Fibroblast of pulmonary artery (primary cell): ENCODE results near the gene COL8A1.

ENCODE experiments used
- DNase-seq: peaks from one replicate; pipeline ENCODE4 v3.0.0-alpha.2; 2010; ENCODE audit warnings: low read depth
- H3K4me3 ChIP-seq: replicated peaks from 2 replicates; pipeline ENCODE4 v1.5.1; 2011; ENCODE audit warnings: low read depth, mild to moderate bottlenecking, control low read depth, low read length, moderate library complexity
- TF ChIP-seq, protein P1 (sequence below): IDR thresholded peaks from 2 replicates; pipeline ENCODE4 v1.5.1; 2011; ENCODE audit warnings: mild to moderate bottlenecking, control low read depth, low read length, inconsistent platforms; ENCODE audit errors: missing control alignments

The COL8A1 gene

DNA sequence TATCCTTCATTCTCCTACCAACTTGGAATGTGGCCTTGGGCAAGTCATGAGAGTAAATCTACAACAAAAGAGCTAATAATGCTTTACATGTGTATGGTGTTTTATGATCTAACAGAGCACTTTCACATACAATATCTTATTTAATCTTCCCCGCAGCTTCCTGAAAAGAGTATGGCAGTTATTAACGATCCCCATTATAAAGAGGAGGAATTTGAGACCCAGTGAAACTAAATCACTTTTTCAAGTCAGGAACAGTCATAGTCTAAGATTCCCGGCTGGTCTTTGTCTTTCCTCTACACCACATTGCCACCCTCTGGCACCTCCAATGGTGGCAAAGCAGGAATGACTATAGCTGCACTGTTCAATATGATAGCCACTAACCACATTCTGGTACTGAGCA, 109.5 kb downstream of the COL8A1 start:
- H3K4me3 ChIP-seq, result no peak overlapping the region
- peak; percentile 58 for DNase-seq
- TF ChIP-seq, protein P1, sequence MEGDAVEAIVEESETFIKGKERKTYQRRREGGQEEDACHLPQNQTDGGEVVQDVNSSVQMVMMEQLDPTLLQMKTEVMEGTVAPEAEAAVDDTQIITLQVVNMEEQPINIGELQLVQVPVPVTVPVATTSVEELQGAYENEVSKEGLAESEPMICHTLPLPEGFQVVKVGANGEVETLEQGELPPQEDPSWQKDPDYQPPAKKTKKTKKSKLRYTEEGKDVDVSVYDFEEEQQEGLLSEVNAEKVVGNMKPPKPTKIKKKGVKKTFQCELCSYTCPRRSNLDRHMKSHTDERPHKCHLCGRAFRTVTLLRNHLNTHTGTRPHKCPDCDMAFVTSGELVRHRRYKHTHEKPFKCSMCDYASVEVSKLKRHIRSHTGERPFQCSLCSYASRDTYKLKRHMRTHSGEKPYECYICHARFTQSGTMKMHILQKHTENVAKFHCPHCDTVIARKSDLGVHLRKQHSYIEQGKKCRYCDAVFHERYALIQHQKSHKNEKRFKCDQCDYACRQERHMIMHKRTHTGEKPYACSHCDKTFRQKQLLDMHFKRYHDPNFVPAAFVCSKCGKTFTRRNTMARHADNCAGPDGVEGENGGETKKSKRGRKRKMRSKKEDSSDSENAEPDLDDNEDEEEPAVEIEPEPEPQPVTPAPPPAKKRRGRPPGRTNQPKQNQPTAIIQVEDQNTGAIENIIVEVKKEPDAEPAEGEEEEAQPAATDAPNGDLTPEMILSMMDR, result peak; percentile 52

DNA sequence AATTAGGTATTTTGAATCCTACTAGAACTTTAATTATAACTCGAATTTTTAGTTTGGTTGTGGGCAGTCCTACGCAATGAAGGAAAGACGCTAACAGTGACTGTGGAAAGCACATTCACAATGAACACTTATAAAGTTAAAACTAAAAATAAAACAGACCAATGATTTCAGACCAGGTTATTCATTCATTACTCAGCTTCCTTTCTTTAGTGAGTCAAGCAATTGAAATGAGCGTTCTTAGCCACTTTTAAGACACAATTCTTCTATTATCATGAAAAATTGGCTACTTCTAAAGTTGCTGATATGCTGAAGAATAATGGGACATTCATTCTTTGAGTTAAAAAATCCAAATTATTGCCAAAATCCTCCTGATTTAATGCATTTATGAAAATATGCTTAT, 113.3 kb downstream of the COL8A1 start:
- TF ChIP-seq, protein P1, result no peak
- no peak overlapping the region for H3K4me3 ChIP-seq
- DNase-seq, result peak; percentile 88

DNA sequence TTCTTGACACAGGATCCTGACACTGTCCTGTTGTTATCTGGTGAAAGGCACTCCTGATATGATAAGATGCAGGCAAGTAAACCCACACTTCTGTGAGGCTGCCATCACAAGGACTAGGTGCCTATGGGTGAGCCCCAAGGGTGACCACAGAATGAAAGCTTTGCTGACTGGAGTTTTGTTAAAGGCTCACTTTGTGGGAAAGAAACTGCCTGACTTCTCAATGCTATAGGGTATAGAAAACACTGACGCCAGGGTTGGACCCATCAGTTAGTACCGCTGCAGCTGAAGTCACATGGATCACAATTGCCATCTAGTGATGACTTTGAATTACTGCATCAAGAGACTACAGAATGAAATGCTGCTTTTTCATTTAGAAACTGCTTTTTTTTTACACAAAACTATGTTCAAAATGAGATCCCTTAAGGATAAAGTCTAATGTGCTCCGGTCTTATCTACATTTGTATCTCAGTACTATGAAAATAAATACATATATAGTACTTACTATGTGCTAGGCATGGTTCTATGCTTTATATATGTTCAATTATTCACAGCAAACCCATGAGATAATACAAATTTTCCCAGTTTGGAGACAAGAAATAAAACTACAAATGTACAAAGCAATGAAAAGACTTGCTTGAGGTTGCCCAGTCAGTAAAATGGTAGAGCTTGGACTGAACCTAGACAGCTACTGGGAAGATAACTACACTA, 115.0 kb downstream of the COL8A1 start:
- H3K4me3 ChIP-seq, result no peak overlapping the region
- TF ChIP-seq, protein P1, result peak; percentile 81
- DNase-seq, result peak; percentile 93

DNA sequence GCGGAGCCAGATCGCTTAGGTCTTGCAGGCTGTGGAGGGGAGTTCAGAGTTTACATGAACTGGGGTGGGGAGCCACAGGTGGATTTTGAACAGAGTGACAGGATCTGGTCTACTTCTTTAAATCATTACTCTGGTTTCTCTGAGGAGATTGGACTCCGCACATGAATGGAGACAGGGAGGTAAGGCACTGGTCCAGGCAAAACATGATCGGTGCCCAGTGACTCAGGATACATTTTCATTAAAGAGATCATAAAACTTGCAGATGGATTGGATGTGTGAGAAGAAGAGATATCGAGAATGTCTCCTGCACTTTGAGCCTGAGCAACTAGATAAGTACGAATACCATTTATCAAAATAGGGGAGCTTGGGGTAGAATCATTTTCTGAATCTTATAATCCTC, 117.4 kb downstream of the COL8A1 start:
- no peak for DNase-seq
- no peak overlapping the region for H3K4me3 ChIP-seq
- TF ChIP-seq, protein P1, result no peak

DNA sequence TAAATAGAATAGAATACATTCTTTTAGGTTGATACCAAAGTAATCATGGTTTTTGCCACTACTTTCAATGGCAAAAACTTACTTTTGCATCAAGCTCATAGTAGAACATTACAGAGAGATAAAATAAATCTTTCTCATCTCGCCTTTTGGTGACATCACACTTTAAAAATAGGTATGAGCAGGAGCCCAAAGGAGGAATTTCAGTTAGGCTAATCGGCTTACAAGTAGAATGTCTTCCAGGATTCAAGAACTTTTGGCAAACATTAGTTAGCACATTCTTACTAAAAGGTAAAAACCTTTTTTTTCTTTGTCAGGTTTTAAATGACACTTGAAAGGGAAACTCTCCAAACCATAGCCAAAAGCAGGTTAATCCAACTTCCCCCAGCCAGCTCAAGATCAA, 119.6 kb downstream of the COL8A1 start:
- no peak overlapping the region for H3K4me3 ChIP-seq
- TF ChIP-seq, protein P1, result no peak
- DNase-seq, result no peak

DNA sequence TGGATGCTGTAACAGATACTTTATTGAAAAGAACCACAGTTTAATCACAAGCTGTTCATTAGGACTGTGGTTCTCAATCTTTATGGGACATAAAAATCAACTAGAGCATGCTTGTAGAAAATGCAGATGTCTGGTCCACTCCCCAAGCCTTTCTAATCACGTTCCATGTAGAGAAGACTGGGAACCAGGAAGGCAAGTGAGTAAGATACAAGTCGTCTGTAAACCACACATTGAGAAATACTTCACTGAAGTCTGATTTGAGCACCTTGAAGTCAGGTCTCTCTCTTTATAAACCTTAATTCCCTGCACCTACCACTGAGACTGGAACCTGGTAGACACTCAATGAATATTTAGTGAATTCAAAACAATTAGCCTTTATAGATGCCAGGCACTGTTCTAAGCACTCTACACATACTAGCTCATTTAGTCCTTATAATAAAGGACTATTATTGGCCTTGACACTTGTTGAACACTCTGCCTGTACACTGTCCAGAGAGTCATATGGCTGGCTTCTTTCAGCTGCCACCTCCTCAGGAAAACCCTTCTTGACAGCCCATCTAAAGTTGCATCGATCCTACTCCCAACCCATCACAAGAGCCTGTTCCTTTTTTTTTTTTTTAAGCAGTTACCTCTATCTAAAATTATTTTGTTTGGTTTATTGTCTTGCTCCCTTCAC, 120.2 kb downstream of the COL8A1 start:
- no peak for DNase-seq
- TF ChIP-seq, protein P1, result no peak
- H3K4me3 ChIP-seq, result no peak overlapping the region

DNA sequence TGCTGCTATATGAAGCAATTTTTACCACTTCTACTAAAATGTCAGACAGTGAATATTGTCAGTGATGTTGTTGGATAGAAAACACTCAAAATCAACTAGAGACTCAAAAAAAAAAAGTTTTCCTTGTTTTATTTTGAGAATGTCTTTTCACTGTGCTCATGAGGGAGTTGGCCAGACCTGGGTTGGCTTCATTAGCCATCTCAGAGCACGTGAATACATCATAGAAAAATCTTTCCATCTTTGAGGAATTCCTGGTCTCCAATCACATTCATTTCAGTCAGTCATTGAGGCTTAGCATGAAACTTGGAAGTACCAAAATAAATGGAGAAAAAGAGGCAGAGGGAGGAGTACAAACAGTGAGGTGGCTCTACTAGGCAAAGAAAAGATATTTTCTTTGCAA, 121.6 kb downstream of the COL8A1 start:
- TF ChIP-seq, protein P1, result no peak

More for the DNA sequence above, 121.6 kb downstream of the COL8A1 start:
- no peak overlapping the region for H3K4me3 ChIP-seq
- DNase-seq, result no peak
